Lower lobe of right lung (tissue), 2 donors: ENCODE data around the gene EPHA4. TPM values are rescaled to one million over a fixed set of nuclear protein-coding genes. Genes with fewer than 3 reads are reported as not detected.

ENCODE experiments used
- ATAC-seq, 2 donors: fragments of 200-7000 bp; cut with Tn5 transposase; one replicate each; pipeline ENCODE4 v1.9.1; 2020 to 2022; ENCODE audit warnings: mild to moderate bottlenecking in 2 of 2, moderate library complexity in 2 of 2
- DNase-seq: peaks from one replicate; pipeline ENCODE4 v3.0.0-alpha.2; 2020
- H3K27ac ChIP-seq: fragments of 200-600 bp; one replicate; pipeline ENCODE4 v1.8.0; 2022
- H3K27me3 ChIP-seq: fragments of 200-600 bp; one replicate; pipeline ENCODE4 v1.8.0; 2022; ENCODE audit warnings: low read depth
- H3K36me3 ChIP-seq: fragments of 200-600 bp; one replicate; pipeline ENCODE4 v1.8.0; 2022; ENCODE audit warnings: mild to moderate bottlenecking
- H3K4me1 ChIP-seq: fragments of 200-600 bp; one replicate; pipeline ENCODE4 v1.8.0; 2022
- H3K4me3 ChIP-seq: fragments of 200-600 bp; one replicate; pipeline ENCODE4 v1.8.0; 2022; ENCODE audit warnings: mild to moderate bottlenecking
- H3K9me3 ChIP-seq: fragments of 200-600 bp; one replicate; pipeline ENCODE4 v1.8.0; 2022
- CTCF ChIP-seq: fragments of 200-600 bp; IDR thresholded peaks from one replicate; pipeline ENCODE4 v1.8.0; 2022; ENCODE audit warnings: antibody characterized with exemption, mild to moderate bottlenecking
- intact Hi-C: fragments of 100-400 bp; cut with DNase I; formaldehyde crosslinking; loops from one replicate; pipeline ENCODE4 v1.11.0; 2022
- total RNA-seq: library from RNA; stranded (reverse); fragmentation: NEBNext Ultra II Directional; extraction: Animal tissue kit (Norgen Biotek cat#: 25700); gene quantifications from one replicate; pipeline ENCODE4 v1.2.1, GENCODE V29; 2021
- donor health status: DM: no; HTN: yes; CAD: no; lungs with severe emphysema.

The EPHA4 gene
- total RNA-seq, 1 donor from 2014 or later: 13.8 TPM

- H3K36me3 ChIP-seq: no peaks in the 10 kb centered on the region
- intact Hi-C loops: no loop called here
- no peak overlapping the region for H3K27ac ChIP-seq
- no peak for TF ChIP-seq CTCF
- no peak overlapping the region for H3K4me3 ChIP-seq
- no peaks in the 10 kb centered on the region for H3K27me3 ChIP-seq
- no peaks in the 10 kb centered on the region for H3K4me1 ChIP-seq
- DNase-seq (no peak), ATAC-seq (no peak)
- no peaks in the 10 kb centered on the region for H3K9me3 ChIP-seq
Measured at GRCh38 chr2:221546505-221547225, 25.4 kb downstream of the EPHA4 start.

- Histone ChIP-seq H3K4me3 (no peak overlapping the region), H3K4me1 (no peaks in the 10 kb centered on the region), H3K36me3 (no peaks in the 10 kb centered on the region), H3K27ac (no peak overlapping the region), H3K27me3 (no peaks in the 10 kb centered on the region), H3K9me3 (no peaks in the 10 kb centered on the region)
- DNase-seq: no peak
- intact Hi-C loops: no loop called here
- no peak for TF ChIP-seq CTCF
- no peak for ATAC-seq
Measured at GRCh38 chr2:221541131-221541735, 30.9 kb downstream of the EPHA4 start.

GRCh38 chr2:221539246-221539645 lies 32.9 kb downstream of the EPHA4 start:
- ATAC-seq: no peak
- no peak for TF ChIP-seq CTCF
- DNase-seq: no peak
- Histone ChIP-seq H3K27me3 (no peaks in the 10 kb centered on the region), H3K4me3 (no peak overlapping the region), H3K4me1 (no peaks in the 10 kb centered on the region), H3K27ac (no peak overlapping the region), H3K9me3 (no peaks in the 10 kb centered on the region), H3K36me3 (no peaks in the 10 kb centered on the region)
- intact Hi-C loops: no loop called here

- DNase-seq: no peak
- peaks cover 5% of the 10 kb centered on the region for H3K4me1 ChIP-seq
- ATAC-seq: peak in 1 of 2 donors; percentile 58
- H3K9me3 ChIP-seq: no peaks in the 10 kb centered on the region
- no peaks in the 10 kb centered on the region for H3K27me3 ChIP-seq
- no peak for TF ChIP-seq CTCF
- intact Hi-C loops: no loop called here
- no peak overlapping the region for H3K4me3 ChIP-seq
- no peaks in the 10 kb centered on the region for H3K36me3 ChIP-seq
- no peak overlapping the region for H3K27ac ChIP-seq
Measured at GRCh38 chr2:221535824-221536223, 36.3 kb downstream of the EPHA4 start.

- Histone ChIP-seq H3K36me3 (no peaks in the 10 kb centered on the region), H3K4me1 (peaks cover 29% of the 10 kb centered on the region), H3K27me3 (no peaks in the 10 kb centered on the region), H3K27ac (no peak overlapping the region), H3K4me3 (no peak overlapping the region), H3K9me3 (no peaks in the 10 kb centered on the region)
- ATAC-seq: no peak
- no peak for TF ChIP-seq CTCF
- DNase-seq: no peak
- intact Hi-C loops: no loop called here
Measured at GRCh38 chr2:221533299-221533698, 38.8 kb downstream of the EPHA4 start.
